Measurements from ENCODE around the gene OR6A2.

DNA sequence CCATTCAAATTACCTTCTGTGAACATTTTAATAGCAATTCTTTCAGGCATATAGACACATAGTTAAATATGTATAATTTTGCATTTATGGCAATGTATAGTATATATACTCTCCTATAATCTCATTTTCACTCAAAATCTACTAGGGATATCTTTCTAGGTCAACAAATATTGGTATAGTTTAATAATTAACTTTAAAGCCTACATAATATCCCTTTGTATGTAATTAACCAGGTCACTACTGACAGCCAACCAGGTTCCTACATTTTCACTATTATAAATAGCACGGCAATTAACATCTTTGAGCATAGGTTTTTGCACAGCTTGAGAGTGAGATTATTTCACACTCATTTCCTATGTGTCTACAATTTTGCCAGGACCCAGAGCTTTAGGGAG lies 43.5 kb downstream of the OR6A2 start:
- TF ChIP-seq POLR2A (IDR thresholded peaks at IDR 0.05) = no peak
- TF ChIP-seq, protein P1, sequence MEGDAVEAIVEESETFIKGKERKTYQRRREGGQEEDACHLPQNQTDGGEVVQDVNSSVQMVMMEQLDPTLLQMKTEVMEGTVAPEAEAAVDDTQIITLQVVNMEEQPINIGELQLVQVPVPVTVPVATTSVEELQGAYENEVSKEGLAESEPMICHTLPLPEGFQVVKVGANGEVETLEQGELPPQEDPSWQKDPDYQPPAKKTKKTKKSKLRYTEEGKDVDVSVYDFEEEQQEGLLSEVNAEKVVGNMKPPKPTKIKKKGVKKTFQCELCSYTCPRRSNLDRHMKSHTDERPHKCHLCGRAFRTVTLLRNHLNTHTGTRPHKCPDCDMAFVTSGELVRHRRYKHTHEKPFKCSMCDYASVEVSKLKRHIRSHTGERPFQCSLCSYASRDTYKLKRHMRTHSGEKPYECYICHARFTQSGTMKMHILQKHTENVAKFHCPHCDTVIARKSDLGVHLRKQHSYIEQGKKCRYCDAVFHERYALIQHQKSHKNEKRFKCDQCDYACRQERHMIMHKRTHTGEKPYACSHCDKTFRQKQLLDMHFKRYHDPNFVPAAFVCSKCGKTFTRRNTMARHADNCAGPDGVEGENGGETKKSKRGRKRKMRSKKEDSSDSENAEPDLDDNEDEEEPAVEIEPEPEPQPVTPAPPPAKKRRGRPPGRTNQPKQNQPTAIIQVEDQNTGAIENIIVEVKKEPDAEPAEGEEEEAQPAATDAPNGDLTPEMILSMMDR (IDR thresholded peaks at IDR 0.05) = no peak

Data from breast epithelium (tissue), 3 donors.